ENCODE results near the gene RGSL1.

DNA sequence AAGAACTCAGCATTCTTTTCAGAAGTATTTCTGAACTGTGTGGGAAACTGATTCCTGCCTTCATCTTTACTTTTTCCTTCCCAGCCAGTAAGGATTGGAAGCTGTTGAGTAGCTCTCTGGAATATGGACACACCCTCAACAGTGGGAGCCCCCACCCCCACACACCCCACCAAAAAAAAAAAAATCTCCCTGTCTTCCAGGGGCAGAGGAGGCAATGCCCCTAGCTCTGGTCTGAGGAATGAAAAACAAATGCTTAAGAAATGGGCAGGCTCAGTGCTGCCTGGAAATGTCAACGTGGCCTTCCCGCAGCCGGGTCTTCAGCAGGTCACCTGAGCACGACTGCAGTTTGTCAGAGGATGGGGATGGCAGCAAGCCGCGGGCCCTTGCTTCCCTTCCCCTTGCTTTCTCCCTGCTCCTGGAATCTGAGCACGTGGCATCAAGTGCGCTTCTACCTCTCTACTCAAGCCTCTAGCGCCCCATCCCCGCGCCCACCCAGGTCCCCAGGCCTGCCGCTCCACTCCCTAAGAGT is 153.8 kb downstream of the RGSL1 start:
- TF ChIP-seq, protein P1, sequence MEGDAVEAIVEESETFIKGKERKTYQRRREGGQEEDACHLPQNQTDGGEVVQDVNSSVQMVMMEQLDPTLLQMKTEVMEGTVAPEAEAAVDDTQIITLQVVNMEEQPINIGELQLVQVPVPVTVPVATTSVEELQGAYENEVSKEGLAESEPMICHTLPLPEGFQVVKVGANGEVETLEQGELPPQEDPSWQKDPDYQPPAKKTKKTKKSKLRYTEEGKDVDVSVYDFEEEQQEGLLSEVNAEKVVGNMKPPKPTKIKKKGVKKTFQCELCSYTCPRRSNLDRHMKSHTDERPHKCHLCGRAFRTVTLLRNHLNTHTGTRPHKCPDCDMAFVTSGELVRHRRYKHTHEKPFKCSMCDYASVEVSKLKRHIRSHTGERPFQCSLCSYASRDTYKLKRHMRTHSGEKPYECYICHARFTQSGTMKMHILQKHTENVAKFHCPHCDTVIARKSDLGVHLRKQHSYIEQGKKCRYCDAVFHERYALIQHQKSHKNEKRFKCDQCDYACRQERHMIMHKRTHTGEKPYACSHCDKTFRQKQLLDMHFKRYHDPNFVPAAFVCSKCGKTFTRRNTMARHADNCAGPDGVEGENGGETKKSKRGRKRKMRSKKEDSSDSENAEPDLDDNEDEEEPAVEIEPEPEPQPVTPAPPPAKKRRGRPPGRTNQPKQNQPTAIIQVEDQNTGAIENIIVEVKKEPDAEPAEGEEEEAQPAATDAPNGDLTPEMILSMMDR (IDR thresholded peaks at IDR 0.05): no peak
- no peak for TF ChIP-seq POLR2A (IDR thresholded peaks at IDR 0.05)

All from Peyer's patch (tissue), 4 donors.